Activated effector memory CD4-positive, alpha-beta T cell treated with anti-CD3 and anti-CD28 coated beads, Interleukin-2, amount 50 U/mL, for 16 hours (primary cell): ENCODE data around the gene ST7.
"Not testable (repeated sequence)": the region's sequence is repeated elsewhere in the genome, so short reads cannot be mapped to it uniquely, and the experiment has no call there.

Experiments used
- DNase-seq: peaks from one replicate; pipeline ENCODE4 v3.0.0-alpha.2; 2020

ST7 gene

DNA sequence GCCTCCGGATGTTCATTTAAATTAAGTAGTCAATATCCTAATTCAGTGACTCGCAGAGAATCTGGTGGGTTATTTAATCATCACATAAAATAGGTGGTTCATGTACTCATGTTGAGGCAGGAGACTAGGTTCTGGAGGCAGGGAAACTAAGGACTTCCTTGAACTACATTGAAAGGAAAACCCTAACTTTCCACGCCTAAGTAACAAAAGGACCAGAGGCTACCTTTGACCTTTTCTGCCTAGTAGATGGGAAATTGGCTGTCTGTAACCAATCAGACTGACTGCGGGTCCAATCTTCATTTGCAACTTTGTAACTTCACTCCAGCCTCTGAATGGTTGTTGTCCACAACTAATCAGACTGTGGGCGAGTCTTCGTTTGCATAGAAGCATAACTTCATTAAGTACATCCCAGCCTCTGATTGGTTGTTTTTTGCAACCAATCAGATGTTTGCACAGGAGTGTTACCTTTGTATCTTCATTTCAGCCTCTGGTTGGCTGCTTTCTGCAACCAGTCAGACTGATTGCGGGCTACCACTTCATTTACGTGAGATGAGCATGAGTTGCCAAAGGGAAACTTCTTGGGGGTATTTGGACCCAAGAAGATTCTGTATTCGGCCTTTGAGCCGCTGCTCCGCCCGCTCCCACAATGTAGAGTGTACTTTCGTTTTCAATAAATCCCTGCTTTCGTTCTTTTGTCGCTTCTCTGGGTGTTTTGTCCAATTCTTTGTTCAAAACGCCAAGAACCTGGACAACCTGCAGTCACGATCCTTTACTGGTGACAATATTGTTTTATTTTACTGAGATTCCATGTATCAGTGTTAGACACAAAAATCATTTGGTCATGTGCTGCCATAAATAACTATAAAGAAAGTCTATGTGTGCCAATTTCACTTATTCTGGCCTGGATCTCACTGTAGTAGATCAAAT, 1.7 kb upstream of the ST7 start:
- no peak for DNase-seq

DNA sequence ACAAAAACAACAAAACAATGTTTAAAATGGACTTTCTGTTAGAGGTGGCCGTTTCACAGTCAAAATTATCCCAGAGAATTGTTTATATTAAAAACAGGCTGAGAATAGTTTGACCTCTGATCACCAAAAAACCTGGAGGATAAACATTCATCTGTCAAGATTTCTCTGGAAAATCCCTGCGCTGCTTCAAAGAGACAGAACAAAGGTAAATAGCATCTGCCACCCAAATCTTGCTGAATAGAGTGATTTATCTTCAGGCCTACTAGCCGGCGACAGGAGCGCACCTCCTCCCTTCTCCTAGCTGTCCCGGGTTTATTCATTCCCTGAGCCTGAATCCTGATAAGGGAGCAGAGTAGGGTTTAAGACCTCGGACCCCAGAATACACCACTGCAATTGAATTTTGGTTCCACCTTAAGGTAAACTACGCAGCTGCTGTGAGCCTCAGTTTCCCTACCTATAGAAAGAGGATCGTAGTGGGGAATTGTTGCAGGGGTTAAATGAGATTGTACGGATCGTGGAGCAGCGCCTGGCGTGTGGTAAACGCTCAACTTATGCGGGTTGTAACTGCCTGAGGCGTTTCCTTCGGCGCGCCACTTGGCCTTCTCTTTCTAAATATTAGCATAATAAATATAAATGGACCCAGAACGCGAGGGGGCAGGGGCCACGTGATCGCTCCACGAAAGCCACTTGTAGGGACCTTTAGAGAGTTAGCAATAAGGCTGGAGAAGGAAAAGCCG, 498 bp upstream of the ST7 start:
- DNase-seq: no peak

DNA sequence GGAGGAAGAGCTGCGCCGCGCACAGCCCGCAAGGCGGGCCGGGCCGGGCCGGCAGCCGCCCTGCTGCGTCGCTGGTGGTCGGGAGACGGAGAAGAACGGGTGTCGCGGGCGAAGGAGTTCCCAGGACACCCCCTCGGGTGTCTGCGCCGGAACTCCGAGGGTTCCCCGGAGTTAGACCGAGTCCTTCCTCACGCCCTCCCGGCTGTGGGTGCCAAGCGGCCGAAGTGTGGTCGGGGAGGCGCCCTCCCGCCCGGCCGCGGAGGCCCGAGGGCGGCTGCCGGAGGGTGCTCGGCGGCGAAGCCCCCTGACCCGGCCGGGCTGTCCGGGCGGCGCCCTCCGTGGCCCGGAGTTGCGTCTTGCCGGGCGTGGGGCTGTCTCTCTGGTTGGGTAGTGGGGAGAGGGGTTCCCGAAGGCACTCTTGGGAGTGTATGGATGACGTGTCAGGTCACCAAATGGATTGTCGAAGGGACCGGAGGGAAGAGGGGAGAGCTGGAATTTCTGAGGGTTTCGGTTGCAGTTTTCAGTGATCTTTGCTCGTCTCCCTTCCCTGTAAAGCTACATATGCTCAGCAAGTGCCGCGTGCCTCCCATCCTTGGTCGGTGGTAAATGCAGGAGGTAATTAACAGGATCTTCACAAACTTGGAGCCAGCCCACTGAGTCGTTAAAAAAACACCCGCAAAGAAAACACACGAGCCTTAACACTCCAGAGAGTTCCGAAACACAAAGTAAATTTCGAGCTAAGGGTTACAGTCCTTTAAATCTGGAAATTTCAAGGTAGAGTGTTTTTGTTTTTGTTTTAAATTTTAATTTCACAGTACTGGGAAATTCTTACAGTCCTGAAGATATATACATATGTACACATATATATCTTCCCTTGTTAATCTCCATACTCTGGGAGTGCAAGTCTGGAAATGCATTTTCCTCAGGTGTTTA, 871 bp downstream of the ST7 start:
- DNase-seq: no peak

DNA sequence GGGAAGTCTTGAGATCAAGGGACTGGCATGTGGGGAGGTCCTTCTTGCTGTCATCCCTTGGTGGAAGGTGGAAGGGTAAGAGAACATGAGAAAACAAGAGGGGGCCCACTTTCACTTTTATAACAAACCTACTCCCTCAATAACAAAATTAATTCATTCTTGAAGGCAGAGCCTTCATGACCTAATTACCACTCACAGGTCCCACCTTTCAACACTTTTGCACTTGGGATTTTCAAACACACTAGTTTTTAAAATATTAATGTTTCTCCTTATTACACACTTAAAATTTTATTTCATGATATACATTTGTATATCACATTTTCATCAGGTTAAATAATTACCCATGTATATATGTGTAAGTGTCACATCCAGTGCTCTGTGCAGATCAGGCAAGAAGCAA, 2.0 kb downstream of the ST7 start:
- no peak for DNase-seq

DNA sequence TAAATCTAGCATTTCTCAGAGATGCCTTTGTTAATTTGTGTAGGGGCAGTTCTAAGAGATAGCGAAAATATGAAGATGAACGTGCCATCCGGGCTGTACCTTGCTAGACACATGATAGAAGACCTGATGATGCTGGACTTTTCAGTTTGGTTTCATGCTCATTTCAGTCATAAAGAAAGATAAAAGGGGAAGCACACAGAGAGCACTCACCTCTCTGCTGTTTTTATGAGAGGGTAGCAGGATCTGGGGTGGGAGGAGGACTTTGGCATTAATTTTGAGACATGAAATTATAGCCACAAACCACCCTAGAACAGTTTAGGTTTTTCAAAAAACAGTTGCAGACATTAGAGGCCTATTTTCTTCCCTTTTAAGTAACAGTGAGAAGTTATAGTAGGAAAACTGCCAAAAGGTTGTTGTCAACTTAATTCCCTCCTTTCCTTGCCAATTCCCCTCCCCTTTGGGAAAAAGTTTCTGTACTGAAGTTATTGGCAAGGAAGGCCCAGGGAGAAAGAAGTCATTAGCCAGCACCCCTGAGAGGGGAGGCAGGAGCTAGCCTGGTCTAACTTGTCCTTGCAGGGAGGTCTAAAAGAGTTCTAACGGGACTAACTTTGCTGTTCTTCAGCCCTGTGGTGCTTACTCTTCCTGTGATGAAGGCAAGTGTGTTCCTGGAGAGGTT, 2.6 kb downstream of the ST7 start:
- DNase-seq: no peak

- DNase-seq: no peak
Observed at GRCh38 chr7:116956477-116956804, 3.1 kb downstream of the ST7 start.

- DNase-seq: no peak
Observed at GRCh38 chr7:116957874-116958273, 4.6 kb downstream of the ST7 start.

DNA sequence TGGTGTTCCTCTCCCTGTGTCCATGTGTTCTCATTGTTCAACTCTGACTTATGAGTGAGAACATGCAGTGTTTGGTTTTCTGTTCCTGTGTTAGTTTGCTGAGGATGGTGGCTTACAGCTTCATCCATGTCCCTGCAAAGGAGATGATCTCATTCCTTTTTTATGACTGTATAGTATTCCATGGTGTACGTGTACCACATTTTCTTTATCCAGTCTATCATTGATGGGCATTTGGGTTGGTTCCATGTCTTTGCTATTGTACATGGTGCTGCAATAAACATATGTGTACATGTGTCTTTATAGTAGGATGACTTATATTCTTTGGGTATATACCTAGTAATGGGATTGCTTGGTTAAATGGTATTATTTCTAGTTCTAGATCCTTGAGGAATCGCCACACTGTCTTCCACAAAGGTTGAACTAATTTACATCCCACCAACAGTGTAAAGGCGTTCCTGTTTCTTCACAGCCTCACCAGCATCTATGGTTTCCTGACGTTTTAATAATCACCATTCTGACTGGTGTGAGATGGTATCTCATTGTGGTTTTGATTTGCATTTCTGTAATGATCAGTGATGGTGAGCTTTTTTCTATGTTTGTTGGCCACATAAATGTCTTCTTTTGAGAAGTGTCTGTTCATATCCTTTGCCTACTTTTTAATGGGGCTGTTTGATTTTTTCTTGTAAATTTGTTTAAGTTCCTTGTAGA, 8.8 kb downstream of the ST7 start:
- not testable (repeated sequence) for DNase-seq

DNA sequence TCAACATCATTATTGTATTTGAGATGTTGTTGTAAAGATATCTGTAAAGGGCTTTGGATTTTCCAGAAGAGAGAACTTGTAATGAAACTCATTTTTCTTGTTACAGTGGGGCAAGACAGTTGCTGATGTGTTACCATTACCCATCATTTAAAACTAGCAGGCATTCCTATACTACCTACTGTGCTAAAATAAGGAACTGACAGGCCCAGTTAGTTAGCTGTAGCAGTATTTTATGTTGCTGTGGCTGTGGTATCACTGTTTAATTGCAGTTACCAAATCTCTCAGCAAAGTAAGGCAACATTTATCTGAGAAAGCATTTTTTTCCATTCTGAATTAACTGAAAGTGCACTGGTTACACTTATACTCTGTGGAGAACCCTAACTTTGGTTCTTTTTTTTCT, 9.9 kb downstream of the ST7 start:
- no peak for DNase-seq

DNA sequence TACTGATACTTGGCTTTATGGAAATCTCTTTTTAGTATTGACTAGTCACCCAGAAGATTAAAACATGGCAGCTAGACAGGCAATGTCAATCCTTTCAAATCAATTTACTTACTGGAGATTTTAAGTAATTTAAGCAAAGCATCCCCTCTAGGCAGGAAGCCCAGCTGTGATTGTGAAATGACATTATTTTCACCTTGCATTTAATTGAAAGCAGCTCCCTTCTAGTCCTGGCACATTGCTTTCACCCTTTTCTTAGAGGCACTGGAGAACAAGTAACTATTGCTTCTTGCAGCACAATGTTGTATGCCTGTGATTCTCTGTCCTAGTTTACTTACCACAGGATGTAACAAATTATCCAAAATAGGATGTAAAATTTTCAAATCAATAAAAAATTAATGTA, 13.3 kb downstream of the ST7 start:
- no peak for DNase-seq

- DNase-seq: no peak
Observed at GRCh38 chr7:116967254-116967922, 14.1 kb downstream of the ST7 start.

DNA sequence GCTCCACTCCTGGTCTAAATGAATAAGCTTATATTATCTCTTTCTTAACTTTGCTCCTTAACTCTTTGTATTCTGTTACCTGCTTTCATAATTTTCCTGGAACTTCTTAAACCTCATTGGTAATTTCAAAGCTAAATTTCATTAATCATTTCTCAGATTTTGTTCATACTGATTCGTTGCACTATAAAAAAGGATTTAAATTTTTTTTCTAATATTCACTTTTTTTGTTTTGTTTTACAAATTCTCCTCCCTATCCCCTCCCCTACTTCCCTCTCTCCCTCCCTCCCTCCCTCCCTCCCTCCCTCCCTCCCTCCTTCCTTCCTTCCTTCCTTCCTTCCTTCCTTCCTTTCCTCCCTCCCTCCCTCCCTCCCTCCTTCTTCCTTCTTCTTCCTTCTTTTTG, 14.7 kb downstream of the ST7 start:
- no peak for DNase-seq

DNA sequence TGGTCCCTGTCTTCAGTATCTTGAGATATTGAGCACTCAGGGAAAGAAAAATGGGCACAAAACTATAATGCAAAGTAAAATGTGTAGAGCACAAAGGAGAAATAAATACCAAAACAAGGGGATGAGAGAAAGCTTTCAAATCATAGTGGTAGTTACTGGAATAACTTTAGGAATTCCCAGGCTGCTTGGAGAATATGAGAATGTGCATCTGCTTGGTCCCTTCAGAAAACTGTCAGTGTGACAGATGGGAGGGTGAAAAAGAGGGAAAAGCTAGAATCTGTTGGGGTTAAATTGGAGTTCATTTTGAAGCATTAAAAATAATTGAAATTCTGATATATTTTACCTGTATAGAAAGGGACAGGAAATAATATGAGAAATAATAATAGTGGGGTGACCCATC, 15.3 kb downstream of the ST7 start:
- DNase-seq: no peak

- DNase-seq: no peak
Observed at GRCh38 chr7:116969371-116969902, 16.1 kb downstream of the ST7 start.

- DNase-seq: no peak
Observed at GRCh38 chr7:116970238-116970910, 17.1 kb downstream of the ST7 start.

DNA sequence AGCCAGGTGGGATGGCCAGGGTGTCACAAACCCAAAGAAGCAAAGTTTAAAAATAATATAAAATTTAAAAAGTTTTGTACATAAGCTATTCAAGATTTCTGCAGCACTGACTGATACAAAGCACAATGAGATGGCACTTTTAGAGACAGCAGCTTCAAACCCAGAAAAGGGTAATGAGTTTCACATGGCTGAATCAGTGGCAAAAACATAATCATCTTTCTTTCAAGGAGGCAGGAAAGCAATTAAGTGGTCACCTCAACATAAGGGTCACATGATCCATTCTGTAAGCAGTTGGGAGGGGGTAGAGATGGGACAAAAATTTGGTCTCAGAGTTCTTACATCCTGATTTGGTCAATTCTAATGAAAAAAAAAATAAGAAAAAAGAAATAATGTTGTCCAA, 17.9 kb downstream of the ST7 start:
- not testable (repeated sequence) for DNase-seq

DNA sequence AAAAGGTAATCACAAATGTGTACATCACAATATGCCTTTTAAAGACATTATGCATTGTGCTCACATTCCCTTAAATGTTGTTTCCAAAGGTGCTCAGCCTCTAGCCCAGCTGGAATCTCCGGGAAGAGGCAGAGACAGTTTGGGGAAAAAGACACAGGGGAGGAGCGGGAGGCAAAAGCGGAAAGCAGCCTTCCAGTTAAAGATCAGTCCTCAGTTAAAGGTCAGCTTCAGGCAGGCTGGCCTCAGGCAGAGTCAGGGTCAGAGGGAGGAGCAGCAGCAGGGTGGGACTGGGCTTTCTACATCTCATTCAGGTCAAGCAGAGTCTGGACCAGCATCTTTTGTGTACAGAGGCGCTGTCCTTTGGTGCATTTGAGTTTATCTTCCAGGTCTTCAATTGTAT, 18.6 kb downstream of the ST7 start:
- no peak for DNase-seq

GRCh38 chr7:116975024-116975423, 21.7 kb downstream of the ST7 start:
- not testable (repeated sequence) for DNase-seq

DNA sequence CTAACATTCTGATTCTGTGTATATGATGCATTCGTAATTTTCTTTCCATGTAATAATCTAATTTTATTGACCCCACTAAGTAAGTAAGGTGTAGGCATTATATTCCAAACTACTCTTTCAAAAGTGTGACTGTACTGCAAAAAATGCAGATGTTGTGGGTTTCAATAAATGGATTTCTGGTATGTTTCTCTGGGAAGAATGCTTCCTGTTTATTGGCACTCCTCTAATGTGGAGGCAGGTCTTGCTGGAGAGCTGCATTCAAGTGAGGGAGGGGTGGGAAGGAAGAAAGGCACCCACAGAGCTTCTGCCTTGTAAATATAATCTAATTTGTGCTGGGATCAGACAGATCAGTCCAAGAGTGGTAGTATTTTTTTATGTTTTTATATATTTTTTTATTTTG, 23.9 kb downstream of the ST7 start:
- no peak for DNase-seq

GRCh38 chr7:116978006-116978405, 24.7 kb downstream of the ST7 start:
- DNase-seq: no peak

- no peak for DNase-seq
Observed at GRCh38 chr7:116979430-116979829, 26.1 kb downstream of the ST7 start.
